ENCODE data around the gene MIS18BP1.
"Not testable (repeated sequence)": the region's sequence is repeated elsewhere in the genome, so short reads cannot be mapped to it uniquely, and the experiment has no call there.

Gene MIS18BP1

GRCh38 chr14:45253070-45253753, at the start of gene MIS18BP1:
Gene MIS18BP1 (minus strand): TSS chr14:45253202. CDS start chr14:45247286, 5,916 bp downstream.
- peak; percentile 95 for DNase-seq (ENCODE audit: low spot score)

- DNase-seq (ENCODE audit: low spot score) = no peak
These were observed 45.6 kb upstream of the MIS18BP1 start for GRCh38 chr14:45298423-45299117.

GRCh38 chr14:45294796-45295195, 41.8 kb upstream of the MIS18BP1 start:
- DNase-seq (ENCODE audit: low spot score) = not testable (repeated sequence)

- no peak for DNase-seq (ENCODE audit: low spot score)
These were observed 37.5 kb upstream of the MIS18BP1 start for GRCh38 chr14:45290547-45290946.

- DNase-seq (ENCODE audit: low spot score) = no peak
These were observed 34.6 kb upstream of the MIS18BP1 start for GRCh38 chr14:45287610-45288009.

GRCh38 chr14:45284802-45285201, 31.8 kb upstream of the MIS18BP1 start:
- DNase-seq (ENCODE audit: low spot score) = no peak

GRCh38 chr14:45281731-45282400, 28.9 kb upstream of the MIS18BP1 start:
- DNase-seq (ENCODE audit: low spot score) = not testable (repeated sequence)

GRCh38 chr14:45271858-45272537, 19.0 kb upstream of the MIS18BP1 start:
- DNase-seq (ENCODE audit: low spot score) = no peak

GRCh38 chr14:45270031-45270430, 17.0 kb upstream of the MIS18BP1 start:
- DNase-seq (ENCODE audit: low spot score) = no peak

GRCh38 chr14:45267071-45267470, 14.1 kb upstream of the MIS18BP1 start:
- DNase-seq (ENCODE audit: low spot score) = no peak

- no peak for DNase-seq (ENCODE audit: low spot score)
These were observed 9.6 kb upstream of the MIS18BP1 start for GRCh38 chr14:45262637-45263036.

- no peak for DNase-seq (ENCODE audit: low spot score)
These were observed 8.2 kb upstream of the MIS18BP1 start for GRCh38 chr14:45261209-45261608.

GRCh38 chr14:45258805-45259204, 5.8 kb upstream of the MIS18BP1 start:
- no peak for DNase-seq (ENCODE audit: low spot score)

- no peak for DNase-seq (ENCODE audit: low spot score)
These were observed 5.1 kb upstream of the MIS18BP1 start for GRCh38 chr14:45258073-45258472.

GRCh38 chr14:45254771-45255170, 1.8 kb upstream of the MIS18BP1 start:
- DNase-seq (ENCODE audit: low spot score) = no peak

GRCh38 chr14:45253754-45254310, 830 bp upstream of the MIS18BP1 start:
- no peak for DNase-seq (ENCODE audit: low spot score)

GRCh38 chr14:45252366-45253069, 484 bp downstream of the MIS18BP1 start:
- DNase-seq (ENCODE audit: low spot score) = peak; percentile 11

- peak; percentile 46 for DNase-seq (ENCODE audit: low spot score)
These were observed 1.1 kb downstream of the MIS18BP1 start for GRCh38 chr14:45251912-45252311.

- no peak for DNase-seq (ENCODE audit: low spot score)
These were observed 3.0 kb downstream of the MIS18BP1 start for GRCh38 chr14:45249856-45250575.

GRCh38 chr14:45247427-45247826, 5.6 kb downstream of the MIS18BP1 start:
- no peak for DNase-seq (ENCODE audit: low spot score)

- DNase-seq (ENCODE audit: low spot score) = no peak
These were observed 6.3 kb downstream of the MIS18BP1 start for GRCh38 chr14:45246691-45247090.

Measured in SW480 (cell line).